ENCODE results near the gene ANXA3.

GRCh38 chr4:78604988-78605387, 53.4 kb downstream of the ANXA3 start:
- TF ChIP-seq CTCF (IDR thresholded peaks at IDR 0.05 in 8 of 11, conservative IDR thresholded peaks at IDR 0.05 in 3 of 11) (no peak), POLR2A (IDR thresholded peaks at IDR 0.05) (no peak), POLR2AphosphoS5 (IDR thresholded peaks at IDR 0.05) (no peak)
